ENCODE results near the gene TAGLN3.
A peak's percentile ranks its signal among the peaks of the same experiment; 100 is the strongest.

- TF ChIP-seq CTCF (IDR thresholded peaks at IDR 0.05; ENCODE audit: extremely low read depth in 1 of 2, insufficient read depth in 1 of 2, low read depth in 1 of 2, low read length in 2 of 2) = peak in 1 of 2 donors; percentile 1
- no peak for TF ChIP-seq MAX (IDR thresholded peaks at IDR 0.05; ENCODE audit: insufficient read depth, insufficient read length)
- TF ChIP-seq POLR2A (IDR thresholded peaks at IDR 0.05; ENCODE audit: low read depth, low read length) = no peak
- TF ChIP-seq POLR2AphosphoS5 (IDR thresholded peaks at IDR 0.05; ENCODE audit: insufficient read depth, low read depth, low read length) = no peak
- TF ChIP-seq MYC (IDR thresholded peaks at IDR 0.05; ENCODE audit: low read depth, low read length) = no peak
Observed at GRCh38 chr3:112013784-112014143, 15.0 kb downstream of the TAGLN3 start.

All from endothelial cell of umbilical vein (primary cell).